IMR-90 (cell line): ENCODE measurements around the gene CCNJ. TPM values are rescaled to one million over a fixed set of nuclear protein-coding genes. Genes with fewer than 3 reads are reported as not detected.

ENCODE experiments used
- ATAC-seq: fragments of 200-7000 bp; cut with Tn5 transposase; 2 replicates; pipeline ENCODE4 v1.9.1; 2020; ENCODE audit warnings: low read depth, mild to moderate bottlenecking, moderate library complexity
- BruUV-seq: library from RNA; stranded (reverse); fragments of 400-500 nt; replicated peaks from 2 replicates; lab custom pipeline; 2021; lab: Mats Ljungman, UMichigan
- CTCF ChIA-PET: fragments of 300-600 bp; formaldehyde crosslinking; extraction: SDS; loops from one replicate; lab custom pipeline; 2021; ENCODE audit warnings: antibody characterized with exemption; lab: Yijun Ruan, JAX
- POLR2A ChIA-PET: fragments of 300-600 bp; sonication (Branson Sonifier 250); formaldehyde crosslinking; loops from one replicate; lab custom pipeline; 2022; ENCODE audit warnings: antibody characterized with exemption; ENCODE audit not compliant: unreplicated experiment; lab: Charles Lee
- DNase-seq: peaks from one replicate; pipeline ENCODE4 v3.0.0; 2013
- H2AFZ ChIP-seq: replicated peaks from 2 replicates; pipeline ENCODE3; 2013; ENCODE audit warnings: low read length, mild to moderate bottlenecking; ENCODE audit not compliant: poor library complexity
- H2AK5ac ChIP-seq: 2 replicates; pipeline ENCODE4 v1.6.1; 2013; ENCODE audit warnings: low read depth, low read length, inconsistent platforms
- H2AK9ac ChIP-seq: replicated peaks from 2 replicates; pipeline ENCODE3; 2013; ENCODE audit warnings: mild to moderate bottlenecking, low read depth, low read length, moderate library complexity; ENCODE audit not compliant: poor library complexity
- H2BK120ac ChIP-seq: 2 replicates; pipeline ENCODE4 v1.6.1; 2013; ENCODE audit warnings: low read depth, low read length, inconsistent platforms
- H2BK15ac ChIP-seq: 3 replicates; pipeline ENCODE4 v1.6.1; 2013; ENCODE audit warnings: low read depth, low read length, inconsistent platforms
- H2BK20ac ChIP-seq: 2 replicates; pipeline ENCODE4 v1.6.1; 2013; ENCODE audit warnings: low read depth, mild to moderate bottlenecking, inconsistent platforms, low read length, moderate library complexity
- H2BK5ac ChIP-seq: 2 replicates; pipeline ENCODE4 v1.6.1; 2013; ENCODE audit warnings: mild to moderate bottlenecking, low read depth, low read length, inconsistent platforms; ENCODE audit not compliant: poor library complexity, severe bottlenecking
- H3K14ac ChIP-seq: replicated peaks from 2 replicates; pipeline ENCODE4 v1.6.1; 2013; ENCODE audit warnings: low read depth, low read length, inconsistent platforms
- H3K18ac ChIP-seq: 2 replicates; pipeline ENCODE4 v1.6.1; 2013; ENCODE audit warnings: low read depth, low read length, control low read depth
- H3K23ac ChIP-seq: 2 replicates; pipeline ENCODE4 v1.6.1; 2013; ENCODE audit warnings: low read depth, low read length, inconsistent platforms
- H3K27ac ChIP-seq: 2 replicates; pipeline ENCODE4 v1.5.1; 2013; ENCODE audit warnings: mild to moderate bottlenecking, control low read depth, low read length; ENCODE audit not compliant: insufficient read depth
- H3K27me3 ChIP-seq: 2 replicates; pipeline ENCODE4 v1.6.1; 2013; ENCODE audit warnings: low read length; ENCODE audit not compliant: control insufficient read depth, insufficient read depth
- H3K36me3 ChIP-seq: 2 replicates; pipeline ENCODE4 v1.6.1; 2013; ENCODE audit warnings: low read length, mixed read lengths; ENCODE audit not compliant: control insufficient read depth, insufficient read depth
- H3K4ac ChIP-seq: 2 replicates; pipeline ENCODE4 v1.6.1; 2013; ENCODE audit warnings: low read depth, low read length, inconsistent platforms
- H3K4me1 ChIP-seq: 2 replicates; pipeline ENCODE4 v1.6.1; 2013; ENCODE audit warnings: low read length, mixed read lengths; ENCODE audit not compliant: control insufficient read depth, insufficient read depth
- H3K4me2 ChIP-seq: 2 replicates; pipeline ENCODE4 v1.6.1; 2013; ENCODE audit warnings: low read depth, mild to moderate bottlenecking, control low read depth, low read length, moderate library complexity
- H3K4me3 ChIP-seq: 2 replicates; pipeline ENCODE4 v1.5.1; 2013; ENCODE audit warnings: low read depth, mild to moderate bottlenecking, control low read depth, low read length, moderate library complexity; ENCODE audit not compliant: insufficient read depth
- H3K56ac ChIP-seq: 2 replicates; pipeline ENCODE4 v1.6.1; 2013; ENCODE audit warnings: low read length, inconsistent platforms; ENCODE audit not compliant: insufficient read depth; ENCODE audit errors: extremely low read depth
- H3K79me1 ChIP-seq, 2 experiments: 2 replicates each; pipeline ENCODE4 v1.6.1; 2013; ENCODE audit warnings: low read length in 2 of 2, inconsistent platforms in 1 of 2, low read depth in 1 of 2
- H3K9ac ChIP-seq: 2 replicates; pipeline ENCODE4 v1.6.1; 2013; ENCODE audit warnings: low read depth, low read length, control low read depth
- H3K9me1 ChIP-seq: 2 replicates; pipeline ENCODE4 v1.6.1; 2013; ENCODE audit warnings: low read length, inconsistent platforms; ENCODE audit not compliant: insufficient read depth
- H3K9me3 ChIP-seq: 2 replicates; pipeline ENCODE4 v1.6.1; 2013; ENCODE audit warnings: low read length; ENCODE audit not compliant: control insufficient read depth, insufficient read depth
- H4K20me1 ChIP-seq: 2 replicates; pipeline ENCODE4 v1.6.1; 2013; ENCODE audit warnings: low read length, inconsistent platforms; ENCODE audit not compliant: insufficient read depth
- H4K5ac ChIP-seq: 2 replicates; pipeline ENCODE4 v1.6.1; 2013; ENCODE audit warnings: mild to moderate bottlenecking, low read depth, low read length, control low read depth
- H4K8ac ChIP-seq, 2 experiments: 2 replicates each; pipeline ENCODE4 v1.6.1; 2013; ENCODE audit warnings: low read depth in 2 of 2, low read length in 2 of 2, control low read depth in 1 of 2, inconsistent platforms in 1 of 2
- H4K91ac ChIP-seq: 2 replicates; pipeline ENCODE4 v1.6.1; 2013; ENCODE audit warnings: low read depth, low read length, inconsistent platforms; ENCODE audit not compliant: insufficient read depth
- BHLHE40 ChIP-seq: fragments of 150-350 bp; IDR thresholded peaks from 2 replicates; pipeline ENCODE4 v1.6.1; 2016; ENCODE audit warnings: mild to moderate bottlenecking, low read depth, low read length
- MAFK ChIP-seq: IDR thresholded peaks from 2 replicates; pipeline ENCODE4 v1.6.1; 2012; ENCODE audit warnings: low read depth, low read length, improper control_type of control experiment
- MAZ ChIP-seq: IDR thresholded peaks from 2 replicates; pipeline ENCODE4 v1.6.1; 2012; ENCODE audit warnings: low read depth, mild to moderate bottlenecking, low read length, improper control_type of control experiment, moderate library complexity, borderline replicate concordance
- SMC3 ChIP-seq: fragments of 150-350 bp; IDR thresholded peaks from 2 replicates; pipeline ENCODE4 v1.6.1; 2016; ENCODE audit warnings: low read depth, mild to moderate bottlenecking, antibody characterized with exemption, low read length, moderate library complexity
- WGBS, 2 experiments: methylation state at CpG; one replicate each; pipeline versions ENCODE4 v1.1.5 to v1.1.7; 2013; ENCODE audit warnings: missing lambda C conversion rate in 2 of 2; ENCODE audit not compliant: insufficient read length in 1 of 2; ENCODE audit errors: extremely low coverage in 2 of 2; 5-methylcytosine and 5-hydroxymethylcytosine counted together
- dilution Hi-C: fragments of 300-500 bp; cut with HindIII; formaldehyde crosslinking; loops from one replicate; pipeline ENCODE4 v1.14.3; 2018; ENCODE audit warnings: low sequenced_read_pairs; ENCODE audit not compliant: unreplicated experiment
- in situ Hi-C: fragments of 300-500 bp; cut with MboI; formaldehyde crosslinking; loops from 3 replicates; pipeline ENCODE4 v1.14.3; 2019; ENCODE audit warnings: low sequenced_read_pairs, inconsistent platforms, mixed read lengths
- intact Hi-C: fragments of 100-400 bp; cut with micrococcal nuclease; formaldehyde crosslinking; loops from 2 replicates; pipeline ENCODE4 v1.10.0; 2022
- polyA plus RNA-seq, 3 experiments: library from polyadenylated mRNA; depleted of rRNA; stranded (reverse); fragments of >200 nt; gene quantifications; 2 replicates each; pipeline ENCODE4 v1.2.3, GENCODE V29; 2012; ENCODE audit warnings: low replicate concordance in 1 of 3
- total RNA-seq: library from RNA; depleted of rRNA; stranded (reverse); fragments of >200 nt; gene quantifications from 2 replicates; pipeline ENCODE4 v1.2.3, GENCODE V29; 2012

Gene CCNJ
- total and polyA plus RNA-seq, 2 of the 4 experiments (the other 2 are of a cell fraction): 5.4 to 10.0 TPM

GRCh38 chr10:96049340-96049739 is 6.0 kb downstream of the CCNJ start:
- Histone ChIP-seq H3K56ac (no peak overlapping the region), H3K4ac (no peak overlapping the region), H3K4me2 (no peak overlapping the region), H3K4me1 (no peaks in the 10 kb centered on the region; the same call in 1 of the 2 replicates), H3K14ac (no peak overlapping the region), H4K91ac (no peak overlapping the region), H3K27me3 (no peaks in the 10 kb centered on the region), H2AK9ac (no peak overlapping the region), H2BK120ac (no peak overlapping the region), H3K9me3 (no peaks in the 10 kb centered on the region), H4K5ac (no peak overlapping the region), H4K8ac (no peak overlapping the region), H2AFZ (no peak overlapping the region), H3K9ac (no peak overlapping the region), H3K36me3 (peaks cover 6% of the 10 kb centered on the region), H2BK5ac (no peak overlapping the region), H3K27ac (no peak overlapping the region), H2AK5ac (no peak overlapping the region), H3K18ac (no peak overlapping the region), H3K79me1 (peaks cover 27 to 38% of the 10 kb centered on the region in 2 experiments), H4K20me1 (peaks cover 3% of the 10 kb centered on the region; the same call in 1 of the 2 replicates), H2BK20ac (no peak overlapping the region), H3K4me3 (no peak overlapping the region), H2BK15ac (no peak overlapping the region), H3K23ac (no peak overlapping the region), H3K9me1 (peaks cover 3% of the 10 kb centered on the region; the same call in 1 of the 2 replicates)
- dilution Hi-C loops: no loop called here
- POLR2A ChIA-PET: no interaction called here
- TF ChIP-seq BHLHE40: no peak
- TF ChIP-seq SMC3: no peak
- TF ChIP-seq MAFK: no peak
- no peak for TF ChIP-seq MAZ
- DNase-seq (no peak), ATAC-seq (no peak)
- intact Hi-C loops: no loop called here
- no CpG with 5 or more reads among the region's 2 CpGs for WGBS, 2 experiments
- no TSS peak for BruUV-seq
- in situ Hi-C loops: loop anchor here (5.0 kb wide), 1 partner anchor 83 kb away; the partner anchor contains the start of gene ZNF518A
- CTCF ChIA-PET: no interaction called here
